Measurements from ENCODE around the gene ABCA4. TPM values are rescaled to one million over a fixed set of nuclear protein-coding genes. Genes with fewer than 3 reads are reported as not detected.

Gene ABCA4
- total and polyA plus RNA-seq, 8 donors, result 0.08 to 1.2 (median 0.37) TPM; not detected in 5

DNA sequence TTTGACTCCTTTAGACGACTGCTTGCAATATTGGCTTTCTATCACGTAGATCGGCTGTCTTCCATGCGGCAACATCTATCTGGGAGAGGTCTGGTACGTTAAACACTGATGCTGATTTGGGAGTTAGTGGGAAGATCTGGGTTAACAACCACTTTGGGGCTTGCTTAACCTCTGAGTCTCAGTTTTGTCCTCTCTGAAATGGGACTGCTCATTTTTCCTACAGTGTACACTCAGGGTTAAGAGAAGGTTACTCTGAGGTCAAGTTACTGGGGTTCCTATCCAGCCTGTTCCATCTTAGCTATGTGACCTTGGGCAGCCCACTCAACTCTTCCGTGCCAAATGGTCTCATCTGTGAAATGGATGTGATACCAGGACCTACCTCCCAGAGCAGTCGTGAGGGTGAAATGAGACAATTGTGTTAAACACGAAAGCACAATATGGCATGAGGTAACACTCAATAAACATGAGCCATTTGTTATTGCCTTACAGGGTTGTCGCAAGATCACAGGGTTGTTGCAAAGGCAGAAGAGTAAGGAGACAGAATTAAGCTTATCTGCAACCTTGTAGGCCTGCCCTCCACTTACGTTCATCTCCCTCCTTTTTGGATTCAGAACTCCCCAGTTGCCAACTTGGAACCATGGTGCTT lies 5.6 kb downstream of the ABCA4 start:
- H3K9me3 ChIP-seq, result no peaks in the 10 kb centered on the region
- 87 to 96% (median 95%) methylated on average over 10 of the region's 10 CpGs for WGBS, 5 donors
- no peaks in the 10 kb centered on the region for H3K36me3 ChIP-seq
- no peaks in the 10 kb centered on the region for H3K4me1 ChIP-seq
- intact Hi-C loops (cut with DNase I; ENCODE audit: low total_unique reads), result no loop called here
- DNase-seq, result no peak
- H3K27me3 ChIP-seq, result peaks cover 0 to 5% (median 0%) of the 10 kb centered on the region in 3 donors
- no peak overlapping the region for H3K27ac ChIP-seq
- TF ChIP-seq EP300 (IDR thresholded peaks at IDR 0.05), result no peak
- no peak for TF ChIP-seq POLR2A (IDR thresholded peaks at IDR 0.05)
- no peak for TF ChIP-seq POLR2AphosphoS5 (IDR thresholded peaks at IDR 0.05)
- TF ChIP-seq, protein P1, sequence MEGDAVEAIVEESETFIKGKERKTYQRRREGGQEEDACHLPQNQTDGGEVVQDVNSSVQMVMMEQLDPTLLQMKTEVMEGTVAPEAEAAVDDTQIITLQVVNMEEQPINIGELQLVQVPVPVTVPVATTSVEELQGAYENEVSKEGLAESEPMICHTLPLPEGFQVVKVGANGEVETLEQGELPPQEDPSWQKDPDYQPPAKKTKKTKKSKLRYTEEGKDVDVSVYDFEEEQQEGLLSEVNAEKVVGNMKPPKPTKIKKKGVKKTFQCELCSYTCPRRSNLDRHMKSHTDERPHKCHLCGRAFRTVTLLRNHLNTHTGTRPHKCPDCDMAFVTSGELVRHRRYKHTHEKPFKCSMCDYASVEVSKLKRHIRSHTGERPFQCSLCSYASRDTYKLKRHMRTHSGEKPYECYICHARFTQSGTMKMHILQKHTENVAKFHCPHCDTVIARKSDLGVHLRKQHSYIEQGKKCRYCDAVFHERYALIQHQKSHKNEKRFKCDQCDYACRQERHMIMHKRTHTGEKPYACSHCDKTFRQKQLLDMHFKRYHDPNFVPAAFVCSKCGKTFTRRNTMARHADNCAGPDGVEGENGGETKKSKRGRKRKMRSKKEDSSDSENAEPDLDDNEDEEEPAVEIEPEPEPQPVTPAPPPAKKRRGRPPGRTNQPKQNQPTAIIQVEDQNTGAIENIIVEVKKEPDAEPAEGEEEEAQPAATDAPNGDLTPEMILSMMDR (IDR thresholded peaks at IDR 0.05), result no peak
- H3K4me3 ChIP-seq, result no peak overlapping the region

DNA sequence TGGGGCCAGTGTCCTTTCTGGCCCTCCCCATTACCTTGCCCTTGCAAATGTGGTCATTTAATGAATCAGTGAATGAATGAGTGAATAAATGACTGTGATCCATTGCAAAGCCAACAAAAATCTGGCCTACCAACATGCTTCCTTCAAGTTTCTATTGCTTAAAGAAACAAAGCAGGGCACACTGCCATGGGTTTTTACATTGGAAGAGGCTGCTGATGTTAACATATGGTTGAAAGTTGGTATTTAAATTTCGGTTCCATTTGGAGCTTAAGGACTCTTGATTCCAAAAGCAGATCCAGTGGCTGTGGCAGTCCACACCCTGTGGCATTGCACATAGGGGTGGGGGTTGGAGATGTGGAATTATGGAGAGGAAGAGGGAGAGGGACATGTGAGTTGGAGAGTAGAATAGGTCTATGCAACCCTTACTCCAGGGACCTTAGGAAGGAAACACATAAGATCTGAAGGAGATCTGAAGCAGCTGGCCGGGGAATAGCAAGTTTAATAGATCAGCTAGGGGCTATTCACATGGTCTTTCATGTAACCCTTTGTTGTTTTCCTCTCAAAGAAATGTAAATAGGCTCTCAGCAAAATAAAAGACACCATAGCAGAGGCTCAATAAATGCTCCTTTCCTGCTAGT lies 7.2 kb downstream of the ABCA4 start:
- Histone ChIP-seq H3K27ac (no peak overlapping the region), H3K4me1 (no peaks in the 10 kb centered on the region), H3K4me3 (no peak overlapping the region), H3K27me3 (peaks cover 0 to 10% (median 0%) of the 10 kb centered on the region in 3 donors), H3K36me3 (no peaks in the 10 kb centered on the region), H3K9me3 (no peaks in the 10 kb centered on the region)
- TF ChIP-seq POLR2A (IDR thresholded peaks at IDR 0.05) (no peak), POLR2AphosphoS5 (IDR thresholded peaks at IDR 0.05) (no peak), EP300 (IDR thresholded peaks at IDR 0.05) (no peak)
- TF ChIP-seq, protein P1 (IDR thresholded peaks at IDR 0.05), result no peak
- WGBS, 5 donors, result 57 to 80% (median 72%) methylated on average over 2 of the region's 2 CpGs
- intact Hi-C loops (cut with DNase I; ENCODE audit: low total_unique reads), result no loop called here
- DNase-seq, result no peak

DNA sequence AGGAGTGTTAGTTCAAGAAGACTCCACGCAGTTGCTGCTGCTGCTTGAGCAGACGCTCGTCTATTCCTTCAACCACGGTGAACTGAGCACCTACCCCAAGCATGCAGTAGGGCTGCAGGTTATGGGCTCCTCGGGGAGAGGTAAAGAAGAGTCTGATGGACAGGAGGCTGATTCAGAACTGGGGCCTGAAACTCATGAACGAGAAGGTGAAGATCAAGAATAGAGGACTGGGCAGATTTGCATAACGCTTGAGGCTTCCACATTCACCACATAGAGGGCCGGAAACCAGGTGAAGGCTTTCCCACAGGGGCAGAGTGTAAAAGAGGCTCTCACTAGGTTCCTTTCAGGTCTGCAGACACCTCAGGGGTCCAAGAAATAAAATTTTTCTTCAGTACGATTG lies 9.1 kb downstream of the ABCA4 start:
- no peak for TF ChIP-seq POLR2AphosphoS5 (IDR thresholded peaks at IDR 0.05)
- TF ChIP-seq EP300 (IDR thresholded peaks at IDR 0.05), result no peak
- TF ChIP-seq POLR2A (IDR thresholded peaks at IDR 0.05), result no peak
- TF ChIP-seq, protein P1 (IDR thresholded peaks at IDR 0.05), result no peak
- Histone ChIP-seq H3K36me3 (no peaks in the 10 kb centered on the region), H3K9me3 (no peaks in the 10 kb centered on the region), H3K27me3 (peaks cover 0 to 13% (median 0%) of the 10 kb centered on the region in 3 donors), H3K4me3 (no peak overlapping the region), H3K4me1 (no peaks in the 10 kb centered on the region), H3K27ac (no peak overlapping the region)
- intact Hi-C loops (cut with DNase I; ENCODE audit: low total_unique reads), result no loop called here
- no peak for DNase-seq
- WGBS, 5 donors, result 82 to 92% (median 86%) methylated on average over 9 of the region's 9 CpGs

DNA sequence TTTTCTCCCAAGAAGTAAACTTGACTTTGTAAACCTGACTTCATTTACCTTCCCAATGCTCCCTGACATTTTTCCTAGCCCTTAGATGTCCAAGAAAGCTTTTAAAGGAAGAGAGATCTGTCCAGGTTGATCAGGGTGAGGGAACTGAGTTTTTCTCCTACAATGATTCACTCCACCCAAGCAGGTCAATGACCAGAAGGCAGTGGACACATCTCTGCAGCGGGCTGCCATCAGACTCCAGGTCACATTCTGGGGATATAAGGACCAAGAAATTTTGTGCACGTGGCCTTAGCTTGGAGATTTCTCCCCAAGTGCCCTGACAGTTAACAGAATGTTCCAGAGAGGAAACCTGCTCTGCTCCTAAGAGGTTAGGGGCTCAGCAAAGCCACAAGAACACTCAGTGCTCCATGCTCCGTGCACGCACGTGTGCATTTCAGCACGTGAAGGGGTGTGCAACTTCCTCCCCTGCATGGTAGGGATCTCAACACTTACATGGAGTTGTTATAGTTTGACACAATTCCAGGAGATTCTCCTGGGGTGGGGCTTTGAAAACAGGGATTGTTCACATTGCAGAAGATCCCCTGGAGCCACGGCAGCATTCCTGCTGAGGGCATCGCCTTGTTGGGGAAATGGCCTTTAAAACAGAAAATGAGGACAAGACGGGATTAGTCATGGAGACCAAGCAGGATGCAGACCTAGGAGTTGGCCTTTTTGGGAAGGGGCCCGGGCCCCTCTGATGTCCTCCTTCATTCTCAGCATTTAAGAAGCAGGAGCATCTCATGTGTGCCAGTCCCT lies 9.8 kb downstream of the ABCA4 start:
- no peak for DNase-seq
- peaks cover 0 to 16% (median 0%) of the 10 kb centered on the region in 3 donors for H3K27me3 ChIP-seq
- H3K27ac ChIP-seq, result no peak overlapping the region
- H3K36me3 ChIP-seq, result no peaks in the 10 kb centered on the region
- 82 to 90% (median 88%) methylated on average over 6 to 10 of the region's 10 CpGs for WGBS, 5 donors
- intact Hi-C loops (cut with DNase I; ENCODE audit: low total_unique reads), result no loop called here
- H3K4me3 ChIP-seq, result no peak overlapping the region
- H3K4me1 ChIP-seq, result no peaks in the 10 kb centered on the region
- no peak for TF ChIP-seq POLR2A (IDR thresholded peaks at IDR 0.05)
- TF ChIP-seq POLR2AphosphoS5 (IDR thresholded peaks at IDR 0.05), result no peak
- TF ChIP-seq, protein P1 (IDR thresholded peaks at IDR 0.05), result no peak
- no peak for TF ChIP-seq EP300 (IDR thresholded peaks at IDR 0.05)
- H3K9me3 ChIP-seq, result no peaks in the 10 kb centered on the region

All from stomach (tissue), 9 donors.